ENCODE data around the gene PBX3.

Gene PBX3

GRCh38 chr9:125953314-125954019 lies 206.3 kb downstream of the PBX3 start:
- no peak for DNase-seq (ENCODE audit: extremely low spot score)
- ChIA-PET POLR2A (no interaction called here), CTCF (no interaction called here)
- TF ChIP-seq HDGF (IDR thresholded peaks at IDR 0.05; ENCODE audit: borderline replicate concordance) (no peak), SUZ12 (IDR thresholded peaks at IDR 0.05) (no peak), ARNT (IDR thresholded peaks at IDR 0.05) (no peak), NFRKB (IDR thresholded peaks at IDR 0.05) (no peak), BHLHE40 (IDR thresholded peaks at IDR 0.05; ENCODE audit: borderline replicate concordance) (no peak), FOXK2 (IDR thresholded peaks at IDR 0.05) (no peak), ELF4 (IDR thresholded peaks at IDR 0.05) (no peak), ZNF384 (IDR thresholded peaks at IDR 0.05) (no peak), LEF1 (IDR thresholded peaks at IDR 0.05; ENCODE audit: borderline replicate concordance) (no peak), SP1 (IDR thresholded peaks at IDR 0.05) (no peak), FOXA1 (IDR thresholded peaks at IDR 0.05) (no peak), TARDBP (IDR thresholded peaks at IDR 0.05) (no peak), CTBP1 (IDR thresholded peaks at IDR 0.05; ENCODE audit: borderline replicate concordance) (no peak), FOXM1 (IDR thresholded peaks at IDR 0.05; ENCODE audit: borderline replicate concordance) (no peak), L3MBTL2 (conservative IDR thresholded peaks at IDR 0.05) (no peak)
- TF ChIP-seq, protein P1, sequence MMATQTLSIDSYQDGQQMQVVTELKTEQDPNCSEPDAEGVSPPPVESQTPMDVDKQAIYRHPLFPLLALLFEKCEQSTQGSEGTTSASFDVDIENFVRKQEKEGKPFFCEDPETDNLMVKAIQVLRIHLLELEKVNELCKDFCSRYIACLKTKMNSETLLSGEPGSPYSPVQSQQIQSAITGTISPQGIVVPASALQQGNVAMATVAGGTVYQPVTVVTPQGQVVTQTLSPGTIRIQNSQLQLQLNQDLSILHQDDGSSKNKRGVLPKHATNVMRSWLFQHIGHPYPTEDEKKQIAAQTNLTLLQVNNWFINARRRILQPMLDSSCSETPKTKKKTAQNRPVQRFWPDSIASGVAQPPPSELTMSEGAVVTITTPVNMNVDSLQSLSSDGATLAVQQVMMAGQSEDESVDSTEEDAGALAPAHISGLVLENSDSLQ (IDR thresholded peaks at IDR 0.05) = no peak

DNA sequence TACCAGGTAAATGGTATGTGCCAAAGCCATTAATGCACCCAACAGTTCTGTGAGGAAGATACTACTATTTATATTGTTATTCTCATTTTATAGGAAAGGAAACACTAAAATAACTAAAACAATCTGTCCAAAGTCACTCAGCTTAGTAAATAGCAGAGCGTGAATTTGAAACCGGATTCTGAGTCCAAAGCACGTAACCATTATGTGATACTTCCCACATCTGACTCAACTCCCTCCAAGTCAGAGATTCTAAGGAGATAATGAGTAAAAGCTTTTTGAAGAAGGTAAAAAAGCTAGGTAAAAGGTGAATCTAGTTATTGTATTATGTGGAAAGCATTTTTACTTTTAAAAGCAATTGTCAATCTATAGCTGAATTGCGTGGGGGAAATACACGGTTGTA lies 208.9 kb downstream of the PBX3 start:
- ChIA-PET CTCF (no interaction called here), POLR2A (no interaction called here)
- no peak for DNase-seq (ENCODE audit: extremely low spot score)
- TF ChIP-seq FOXA1 (IDR thresholded peaks at IDR 0.05) (no peak), HDGF (IDR thresholded peaks at IDR 0.05; ENCODE audit: borderline replicate concordance) (no peak), NFRKB (IDR thresholded peaks at IDR 0.05) (no peak), BHLHE40 (IDR thresholded peaks at IDR 0.05; ENCODE audit: borderline replicate concordance) (no peak), TARDBP (IDR thresholded peaks at IDR 0.05) (no peak), ARNT (IDR thresholded peaks at IDR 0.05) (no peak), SUZ12 (IDR thresholded peaks at IDR 0.05) (no peak), CTBP1 (IDR thresholded peaks at IDR 0.05; ENCODE audit: borderline replicate concordance) (no peak), FOXM1 (IDR thresholded peaks at IDR 0.05; ENCODE audit: borderline replicate concordance) (no peak)

- no peak for DNase-seq (ENCODE audit: extremely low spot score)
- ChIA-PET CTCF (no interaction called here), POLR2A (no interaction called here)
- no peak for TF ChIP-seq NFRKB (IDR thresholded peaks at IDR 0.05)
- TF ChIP-seq FOXA1 (IDR thresholded peaks at IDR 0.05) = no peak
- TF ChIP-seq ZNF384 (IDR thresholded peaks at IDR 0.05) = no peak
- no peak for TF ChIP-seq CTBP1 (IDR thresholded peaks at IDR 0.05; ENCODE audit: borderline replicate concordance)
- no peak for TF ChIP-seq ARNT (IDR thresholded peaks at IDR 0.05)
- no peak for TF ChIP-seq TARDBP (IDR thresholded peaks at IDR 0.05)
- no peak for TF ChIP-seq FOXK2 (IDR thresholded peaks at IDR 0.05)
- TF ChIP-seq ELF4 (IDR thresholded peaks at IDR 0.05) = no peak
- no peak for TF ChIP-seq SP1 (IDR thresholded peaks at IDR 0.05)
- no peak for TF ChIP-seq HDGF (IDR thresholded peaks at IDR 0.05; ENCODE audit: borderline replicate concordance)
- TF ChIP-seq L3MBTL2 (conservative IDR thresholded peaks at IDR 0.05) = no peak
- TF ChIP-seq, protein P1 (IDR thresholded peaks at IDR 0.05) = no peak
- TF ChIP-seq BHLHE40 (IDR thresholded peaks at IDR 0.05; ENCODE audit: borderline replicate concordance) = no peak
Observed at GRCh38 chr9:125959315-125959714, 212.1 kb downstream of the PBX3 start.

GRCh38 chr9:125959951-125960619 lies 212.9 kb downstream of the PBX3 start:
- TF ChIP-seq NFRKB (IDR thresholded peaks at IDR 0.05) = no peak
- no peak for TF ChIP-seq FOXA1 (IDR thresholded peaks at IDR 0.05)
- no peak for TF ChIP-seq BHLHE40 (IDR thresholded peaks at IDR 0.05; ENCODE audit: borderline replicate concordance)
- no peak for TF ChIP-seq L3MBTL2 (conservative IDR thresholded peaks at IDR 0.05)
- no peak for TF ChIP-seq ZNF384 (IDR thresholded peaks at IDR 0.05)
- no peak for TF ChIP-seq HDGF (IDR thresholded peaks at IDR 0.05; ENCODE audit: borderline replicate concordance)
- no peak for TF ChIP-seq FOXK2 (IDR thresholded peaks at IDR 0.05)
- TF ChIP-seq TARDBP (IDR thresholded peaks at IDR 0.05) = no peak
- no peak for TF ChIP-seq CTBP1 (IDR thresholded peaks at IDR 0.05; ENCODE audit: borderline replicate concordance)
- ChIA-PET POLR2A (no interaction called here), CTCF (no interaction called here)
- DNase-seq (ENCODE audit: extremely low spot score) = no peak

- ChIA-PET POLR2A (no interaction called here), CTCF (no interaction called here)
- TF ChIP-seq FOXM1 (IDR thresholded peaks at IDR 0.05; ENCODE audit: borderline replicate concordance) (no peak), FOXA1 (IDR thresholded peaks at IDR 0.05) (no peak), SP1 (IDR thresholded peaks at IDR 0.05) (no peak), CTBP1 (IDR thresholded peaks at IDR 0.05; ENCODE audit: borderline replicate concordance) (no peak), NFRKB (IDR thresholded peaks at IDR 0.05) (no peak), ARNT (IDR thresholded peaks at IDR 0.05) (no peak), ZNF384 (IDR thresholded peaks at IDR 0.05) (no peak), HDGF (IDR thresholded peaks at IDR 0.05; ENCODE audit: borderline replicate concordance) (no peak), TARDBP (IDR thresholded peaks at IDR 0.05) (no peak), L3MBTL2 (conservative IDR thresholded peaks at IDR 0.05) (no peak), BHLHE40 (IDR thresholded peaks at IDR 0.05; ENCODE audit: borderline replicate concordance) (no peak), SUZ12 (IDR thresholded peaks at IDR 0.05) (no peak), LEF1 (IDR thresholded peaks at IDR 0.05; ENCODE audit: borderline replicate concordance) (no peak), FOXK2 (IDR thresholded peaks at IDR 0.05) (no peak), ELF4 (IDR thresholded peaks at IDR 0.05) (no peak)
- TF ChIP-seq, protein P1 (IDR thresholded peaks at IDR 0.05) = no peak
- no peak for DNase-seq (ENCODE audit: extremely low spot score)
Observed at GRCh38 chr9:125960626-125961025, 213.5 kb downstream of the PBX3 start.
